ENCODE measurements around the gene BCAR3. TPM values are rescaled to one million over a fixed set of nuclear protein-coding genes. Genes with fewer than 3 reads are reported as not detected.

Gene BCAR3
- total RNA-seq, 6 donors from 2014 or later, result 26.3 to 48.8 (median 31.9) TPM

- H3K36me3 ChIP-seq, result no peaks in the 10 kb centered on the region
- peaks cover 0 to 3% (median 0%) of the 10 kb centered on the region in 4 donors for H3K4me1 ChIP-seq
- TF ChIP-seq CTCF (IDR thresholded peaks at IDR 0.05), result no peak
- no peak for TF ChIP-seq EP300 (IDR thresholded peaks at IDR 0.05)
- no peak for TF ChIP-seq POLR2A (IDR thresholded peaks at IDR 0.05)
- TF ChIP-seq POLR2AphosphoS5 (IDR thresholded peaks at IDR 0.05), result no peak
- no peak overlapping the region for H3K27ac ChIP-seq
- 58 to 90% methylated on average over 3 of the region's 3 CpGs for WGBS, 2 donors
- H3K27me3 ChIP-seq, result no peaks in the 10 kb centered on the region
- DNase-seq (no peak), ATAC-seq (ENCODE audit: low FRiP score in 2 of 2) (no peak)
- no peak overlapping the region for H3K4me3 ChIP-seq
- no peaks in the 10 kb centered on the region for H3K9me3 ChIP-seq
Observed at GRCh38 chr1:93519199-93519829, 162.3 kb downstream of the BCAR3 start.

GRCh38 chr1:93518516-93518915 lies 163.1 kb downstream of the BCAR3 start:
- no peak for DNase-seq
- TF ChIP-seq POLR2A (IDR thresholded peaks at IDR 0.05) (no peak), CTCF (IDR thresholded peaks at IDR 0.05) (no peak), POLR2AphosphoS5 (IDR thresholded peaks at IDR 0.05) (no peak), EP300 (IDR thresholded peaks at IDR 0.05) (no peak)
- Histone ChIP-seq H3K27me3 (no peaks in the 10 kb centered on the region), H3K36me3 (no peaks in the 10 kb centered on the region), H3K9me3 (no peaks in the 10 kb centered on the region), H3K27ac (no peak overlapping the region), H3K4me1 (peaks cover 0 to 3% (median 0%) of the 10 kb centered on the region in 4 donors), H3K4me3 (no peak overlapping the region)
- ATAC-seq (ENCODE audit: low FRiP score in 2 of 2), result no peak

GRCh38 chr1:93516164-93516563 lies 165.5 kb downstream of the BCAR3 start:
- no peaks in the 10 kb centered on the region for H3K27me3 ChIP-seq
- no peak overlapping the region for H3K4me3 ChIP-seq
- DNase-seq (no peak), ATAC-seq (ENCODE audit: low FRiP score in 2 of 2) (no peak)
- no peaks in the 10 kb centered on the region for H3K36me3 ChIP-seq
- H3K9me3 ChIP-seq, result no peaks in the 10 kb centered on the region
- peaks cover 0 to 3% (median 0%) of the 10 kb centered on the region in 4 donors for H3K4me1 ChIP-seq
- no peak overlapping the region for H3K27ac ChIP-seq
- no peak for TF ChIP-seq POLR2AphosphoS5 (IDR thresholded peaks at IDR 0.05)
- TF ChIP-seq POLR2A (IDR thresholded peaks at IDR 0.05), result no peak
- TF ChIP-seq CTCF (IDR thresholded peaks at IDR 0.05), result no peak
- TF ChIP-seq EP300 (IDR thresholded peaks at IDR 0.05), result no peak
- WGBS, 2 donors, result 81 to 86% methylated on average over 5 of the region's 5 CpGs

Other genes starting within 250 kb of the BCAR3 start
- 10 to 100 TPM; 28.5 to 84.0 (median 34.0) TPM for gene FNBP1L, start 233.7 kb downstream of the BCAR3 start, total RNA-seq
- 10 to 100 TPM; 14.4 to 43.7 (median 33.2) TPM for gene DNTTIP2, start 197.4 kb upstream of the BCAR3 start, total RNA-seq
- 10 to 100 TPM; 11.3 to 25.1 (median 20.2) TPM for gene GCLM, start 227.6 kb upstream of the BCAR3 start, total RNA-seq